ENCODE data around the gene CSNK1D.

Gene CSNK1D

GRCh38 chr17:82273327-82274133 lies at the start of gene CSNK1D:
CSNK1D (minus strand) TSS chr17:82273700; CDS start chr17:82273381, 319 bp downstream.
- TF ChIP-seq, protein P1, sequence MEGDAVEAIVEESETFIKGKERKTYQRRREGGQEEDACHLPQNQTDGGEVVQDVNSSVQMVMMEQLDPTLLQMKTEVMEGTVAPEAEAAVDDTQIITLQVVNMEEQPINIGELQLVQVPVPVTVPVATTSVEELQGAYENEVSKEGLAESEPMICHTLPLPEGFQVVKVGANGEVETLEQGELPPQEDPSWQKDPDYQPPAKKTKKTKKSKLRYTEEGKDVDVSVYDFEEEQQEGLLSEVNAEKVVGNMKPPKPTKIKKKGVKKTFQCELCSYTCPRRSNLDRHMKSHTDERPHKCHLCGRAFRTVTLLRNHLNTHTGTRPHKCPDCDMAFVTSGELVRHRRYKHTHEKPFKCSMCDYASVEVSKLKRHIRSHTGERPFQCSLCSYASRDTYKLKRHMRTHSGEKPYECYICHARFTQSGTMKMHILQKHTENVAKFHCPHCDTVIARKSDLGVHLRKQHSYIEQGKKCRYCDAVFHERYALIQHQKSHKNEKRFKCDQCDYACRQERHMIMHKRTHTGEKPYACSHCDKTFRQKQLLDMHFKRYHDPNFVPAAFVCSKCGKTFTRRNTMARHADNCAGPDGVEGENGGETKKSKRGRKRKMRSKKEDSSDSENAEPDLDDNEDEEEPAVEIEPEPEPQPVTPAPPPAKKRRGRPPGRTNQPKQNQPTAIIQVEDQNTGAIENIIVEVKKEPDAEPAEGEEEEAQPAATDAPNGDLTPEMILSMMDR (IDR thresholded peaks at IDR 0.05; ENCODE audit: insufficient read depth, low read depth, low read length, missing control alignments): no peak
- peak; percentile 88 for DNase-seq (ENCODE audit: low read depth)
- peak within 1 kb of the TSS; percentile 87 for H3K4me3 ChIP-seq (ENCODE audit: low read depth, low read length)

DNA sequence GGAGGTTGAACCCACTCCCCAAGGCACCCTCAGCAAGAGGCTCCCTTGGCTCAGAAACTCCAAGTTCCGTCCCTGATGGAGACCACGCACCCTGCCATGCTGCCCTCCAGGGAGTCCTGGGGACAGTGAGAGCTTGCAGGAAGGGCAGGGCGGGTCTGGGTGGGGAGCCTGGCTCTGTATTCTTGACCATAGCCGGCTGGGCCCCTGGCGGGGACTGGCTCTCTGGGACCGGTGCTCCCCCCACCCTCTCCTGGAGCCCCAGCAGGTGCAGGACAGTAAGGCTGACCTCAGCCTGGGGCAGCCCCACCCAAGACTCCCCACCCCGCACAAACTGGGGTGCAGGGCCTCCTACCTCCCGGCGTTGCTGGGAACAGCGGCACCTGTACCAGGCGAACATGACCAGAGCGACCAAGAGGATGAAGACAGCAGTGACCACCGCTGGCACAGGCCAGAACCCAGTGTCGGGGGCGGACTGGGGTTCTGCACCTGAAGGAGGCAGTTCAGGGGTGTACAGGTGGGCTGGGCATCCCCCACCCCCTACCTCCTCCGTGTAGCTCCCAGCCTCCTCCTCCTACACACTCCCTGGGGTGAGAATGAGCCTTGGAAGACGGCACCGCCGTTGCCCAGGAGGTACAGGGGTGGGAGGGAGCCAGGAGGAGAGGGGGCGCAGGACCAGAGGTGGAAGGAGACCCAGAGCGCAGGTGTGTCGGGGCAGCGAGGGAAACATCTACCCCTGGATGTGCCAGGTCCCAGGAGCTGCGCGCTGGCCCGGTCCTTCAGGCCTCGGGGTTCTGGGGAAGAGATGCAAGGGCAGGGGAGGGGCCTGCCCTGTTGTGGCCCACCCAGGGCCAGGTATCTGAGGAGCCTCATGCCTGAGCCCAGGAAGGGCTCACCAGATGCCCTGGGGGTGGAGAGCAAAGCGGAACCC lies 49.3 kb upstream of the CSNK1D start:
- TF ChIP-seq, protein P1 (IDR thresholded peaks at IDR 0.05; ENCODE audit: insufficient read depth, low read depth, low read length, missing control alignments): no peak
- H3K4me3 ChIP-seq (ENCODE audit: low read depth, low read length): no peak overlapping the region
- DNase-seq (ENCODE audit: low read depth): no peak

GRCh38 chr17:82321947-82322466 lies 48.5 kb upstream of the CSNK1D start:
- H3K4me3 ChIP-seq (ENCODE audit: low read depth, low read length): no peak overlapping the region
- no peak for DNase-seq (ENCODE audit: low read depth)
- TF ChIP-seq, protein P1 (IDR thresholded peaks at IDR 0.05; ENCODE audit: insufficient read depth, low read depth, low read length, missing control alignments): no peak

- 0 out of 2 replicates have a peak overlapping the region, but pooled peaks have one; percentile 4 for H3K4me3 ChIP-seq (ENCODE audit: low read depth, low read length)
- DNase-seq (ENCODE audit: low read depth): peak; percentile 45
- TF ChIP-seq, protein P1 (IDR thresholded peaks at IDR 0.05; ENCODE audit: insufficient read depth, low read depth, low read length, missing control alignments): peak; percentile 76
Measured at GRCh38 chr17:82320956-82321927, 47.7 kb upstream of the CSNK1D start.

DNA sequence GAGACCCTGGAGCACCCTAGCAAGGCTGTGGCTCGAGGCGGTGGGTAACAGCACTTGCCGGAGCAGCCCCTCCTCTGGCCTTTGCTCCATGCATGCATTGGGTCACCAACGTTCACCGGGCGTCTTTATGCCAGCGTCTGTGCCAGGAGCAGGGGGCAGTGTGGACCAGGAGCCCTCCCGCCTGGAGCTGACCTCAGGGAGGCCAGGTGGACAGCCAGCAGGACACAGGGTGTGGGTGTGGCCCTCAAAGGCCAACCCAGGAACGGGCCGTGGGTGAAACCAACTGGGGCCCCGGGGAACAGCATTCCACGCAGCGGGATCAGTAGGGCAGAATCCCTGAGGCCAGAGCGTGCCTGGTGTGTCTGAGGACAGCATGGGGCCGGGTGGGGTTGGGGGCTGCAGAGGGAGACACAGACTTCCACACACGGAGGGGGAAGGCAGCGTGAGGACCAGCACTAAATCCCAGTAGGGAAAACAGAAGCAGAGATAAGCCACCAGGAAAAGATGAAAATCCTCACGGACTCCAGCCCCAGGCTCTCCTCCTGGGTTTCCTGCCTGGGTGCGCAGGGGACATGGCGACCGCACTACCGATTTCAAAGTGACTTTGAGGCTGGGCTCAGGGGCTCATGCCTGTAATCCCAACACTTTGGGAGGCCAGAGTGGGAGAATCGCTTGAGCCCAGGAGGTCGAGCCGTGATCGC lies 46.8 kb upstream of the CSNK1D start:
- TF ChIP-seq, protein P1 (IDR thresholded peaks at IDR 0.05; ENCODE audit: insufficient read depth, low read depth, low read length, missing control alignments): no peak
- DNase-seq (ENCODE audit: low read depth): no peak
- no peak overlapping the region for H3K4me3 ChIP-seq (ENCODE audit: low read depth, low read length)

Measured in GM12865 (cell line).